ENCODE results near the gene TRMT1.

TRMT1 gene

DNA sequence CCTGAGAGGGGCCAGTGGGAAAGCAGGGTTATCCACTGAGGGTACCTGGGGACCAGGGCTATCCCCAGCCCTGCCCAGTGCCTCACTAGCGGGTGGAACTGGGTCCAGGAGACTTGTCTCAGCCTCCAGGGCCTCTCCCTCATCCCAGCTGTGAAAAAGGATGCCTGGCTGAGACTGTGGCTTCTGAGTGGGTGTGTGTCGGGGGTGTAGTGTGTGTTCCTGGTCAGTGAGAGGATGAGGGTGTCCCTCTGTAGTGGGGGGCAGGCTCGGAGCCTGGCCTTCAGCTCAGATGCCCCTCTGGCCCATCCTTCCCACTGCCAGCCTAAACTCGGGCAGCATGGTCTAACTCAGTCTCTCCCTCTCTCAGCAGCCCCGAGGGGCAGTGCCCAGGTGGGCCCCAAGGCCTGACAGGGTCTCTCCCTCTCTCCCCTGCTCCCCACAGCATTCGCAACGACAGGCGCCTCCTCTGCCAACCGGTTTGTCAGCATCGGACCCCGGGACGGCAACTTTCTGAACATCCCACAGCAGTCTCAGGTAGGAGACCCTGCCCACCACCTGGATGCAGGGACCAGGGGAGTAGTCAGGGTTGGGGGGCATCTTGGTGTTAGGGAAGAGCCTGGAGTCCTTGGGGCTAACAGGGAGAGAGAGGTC lies 26.6 kb downstream of the TRMT1 start:
- Histone ChIP-seq H3K36me3 (ENCODE audit: control insufficient read depth, insufficient read depth, low read length) (no peaks in the 10 kb centered on the region), H3K27me3 (replicated peaks; ENCODE audit: control insufficient read depth, insufficient read depth, low read length) (no peaks in the 10 kb centered on the region; the same call in 1 of the 2 replicates), H3K4me3 (replicated peaks; ENCODE audit: low read depth, low read length) (no peak overlapping the region)
- TF ChIP-seq, protein P1, sequence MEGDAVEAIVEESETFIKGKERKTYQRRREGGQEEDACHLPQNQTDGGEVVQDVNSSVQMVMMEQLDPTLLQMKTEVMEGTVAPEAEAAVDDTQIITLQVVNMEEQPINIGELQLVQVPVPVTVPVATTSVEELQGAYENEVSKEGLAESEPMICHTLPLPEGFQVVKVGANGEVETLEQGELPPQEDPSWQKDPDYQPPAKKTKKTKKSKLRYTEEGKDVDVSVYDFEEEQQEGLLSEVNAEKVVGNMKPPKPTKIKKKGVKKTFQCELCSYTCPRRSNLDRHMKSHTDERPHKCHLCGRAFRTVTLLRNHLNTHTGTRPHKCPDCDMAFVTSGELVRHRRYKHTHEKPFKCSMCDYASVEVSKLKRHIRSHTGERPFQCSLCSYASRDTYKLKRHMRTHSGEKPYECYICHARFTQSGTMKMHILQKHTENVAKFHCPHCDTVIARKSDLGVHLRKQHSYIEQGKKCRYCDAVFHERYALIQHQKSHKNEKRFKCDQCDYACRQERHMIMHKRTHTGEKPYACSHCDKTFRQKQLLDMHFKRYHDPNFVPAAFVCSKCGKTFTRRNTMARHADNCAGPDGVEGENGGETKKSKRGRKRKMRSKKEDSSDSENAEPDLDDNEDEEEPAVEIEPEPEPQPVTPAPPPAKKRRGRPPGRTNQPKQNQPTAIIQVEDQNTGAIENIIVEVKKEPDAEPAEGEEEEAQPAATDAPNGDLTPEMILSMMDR (IDR thresholded peaks at IDR 0.05; ENCODE audit: insufficient read depth, low read length, poor library complexity, severe bottlenecking): no peak
- DNase-seq (ENCODE audit: extremely low read depth, insufficient read length): no peak

DNA sequence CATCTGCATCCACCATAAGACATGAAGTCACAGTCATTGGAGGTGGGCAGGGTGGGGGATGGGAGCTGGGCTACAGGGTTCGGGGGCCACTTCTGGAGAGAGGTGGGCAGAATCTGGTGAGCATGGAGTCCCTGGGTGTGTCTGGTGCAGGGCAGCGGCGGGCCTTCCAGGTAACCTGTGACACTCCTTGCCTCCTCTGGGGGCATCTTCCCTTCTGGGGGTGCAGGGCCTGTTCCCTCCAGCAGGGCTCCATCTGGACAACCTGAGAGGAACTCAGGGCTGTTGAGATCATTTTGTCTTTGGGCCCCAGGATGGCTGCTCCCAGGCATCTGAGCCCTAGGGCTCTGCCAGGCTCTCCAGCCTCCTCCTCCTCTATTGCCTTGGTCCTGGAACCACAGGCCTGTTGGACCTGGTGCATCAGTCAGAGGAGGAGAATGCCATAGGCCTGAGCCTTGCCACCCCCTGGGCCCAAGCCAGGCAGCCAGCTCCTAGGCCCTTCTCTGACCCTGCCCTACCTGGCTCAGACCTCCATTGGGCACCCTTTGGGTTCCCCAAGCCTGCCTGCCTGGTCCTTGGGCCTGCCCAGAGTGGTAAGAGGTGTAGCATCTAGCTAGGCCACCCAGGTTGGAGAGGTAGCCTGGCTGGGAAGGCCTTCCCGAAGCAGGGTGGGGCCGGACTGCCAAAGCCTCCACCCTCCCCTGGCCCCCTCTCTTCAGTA lies 27.2 kb downstream of the TRMT1 start:
- H3K4me3 ChIP-seq (replicated peaks; ENCODE audit: low read depth, low read length): no peak overlapping the region
- TF ChIP-seq, protein P1 (IDR thresholded peaks at IDR 0.05; ENCODE audit: insufficient read depth, low read length, poor library complexity, severe bottlenecking): peak; percentile 58
- no peak for DNase-seq (ENCODE audit: extremely low read depth, insufficient read length)

DNA sequence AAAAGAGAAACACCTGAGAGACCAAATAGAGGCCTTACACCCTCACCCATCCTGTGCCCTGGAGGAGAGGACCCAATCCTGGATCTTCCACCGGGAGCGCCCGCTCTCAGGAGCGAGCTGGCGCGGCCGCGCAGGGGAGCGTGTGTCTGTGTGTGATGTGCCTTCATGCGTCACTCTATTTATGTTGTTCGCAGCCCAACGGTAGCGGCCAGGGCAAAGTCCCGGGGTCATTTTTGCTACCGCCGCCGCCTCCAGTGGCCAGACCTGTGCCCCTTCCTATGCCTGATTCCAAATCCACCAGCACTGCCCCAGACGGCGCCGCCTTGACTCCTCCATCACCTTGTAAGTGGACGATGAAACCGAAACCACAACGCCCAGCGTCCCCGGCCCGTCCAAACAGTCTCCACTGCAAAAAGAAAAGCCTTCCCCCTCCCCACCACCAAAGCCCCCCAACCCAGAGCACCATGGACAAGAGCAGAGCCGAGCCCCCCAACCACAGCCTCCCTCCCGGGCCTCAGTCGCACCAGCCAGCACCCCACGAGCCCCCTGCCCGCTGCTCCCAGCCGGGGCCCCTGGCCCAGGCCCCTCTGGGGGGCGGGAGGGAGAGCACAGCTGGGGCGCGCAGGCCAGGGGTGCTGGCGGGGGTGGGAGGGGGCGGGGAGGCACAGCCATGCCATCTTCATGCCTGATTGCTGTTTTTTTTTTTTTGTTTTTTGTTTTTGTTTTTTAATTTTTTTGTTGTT lies 28.6 kb downstream of the TRMT1 start:
- no peak for DNase-seq (ENCODE audit: extremely low read depth, insufficient read length)
- peaks cover 1% of the 10 kb centered on the region; the same call in 1 of the 2 replicates for H3K27me3 ChIP-seq (replicated peaks; ENCODE audit: control insufficient read depth, insufficient read depth, low read length)
- TF ChIP-seq, protein P1 (IDR thresholded peaks at IDR 0.05; ENCODE audit: insufficient read depth, low read length, poor library complexity, severe bottlenecking): no peak
- H3K36me3 ChIP-seq (ENCODE audit: control insufficient read depth, insufficient read depth, low read length): no peaks in the 10 kb centered on the region
- no peak overlapping the region for H3K4me3 ChIP-seq (replicated peaks; ENCODE audit: low read depth, low read length)

More for the DNA sequence above, 27.2 kb downstream of the TRMT1 start:
- H3K27me3 ChIP-seq (replicated peaks; ENCODE audit: control insufficient read depth, insufficient read depth, low read length): no peaks in the 10 kb centered on the region; the same call in 1 of the 2 replicates
- no peaks in the 10 kb centered on the region for H3K36me3 ChIP-seq (ENCODE audit: control insufficient read depth, insufficient read depth, low read length)

DNA sequence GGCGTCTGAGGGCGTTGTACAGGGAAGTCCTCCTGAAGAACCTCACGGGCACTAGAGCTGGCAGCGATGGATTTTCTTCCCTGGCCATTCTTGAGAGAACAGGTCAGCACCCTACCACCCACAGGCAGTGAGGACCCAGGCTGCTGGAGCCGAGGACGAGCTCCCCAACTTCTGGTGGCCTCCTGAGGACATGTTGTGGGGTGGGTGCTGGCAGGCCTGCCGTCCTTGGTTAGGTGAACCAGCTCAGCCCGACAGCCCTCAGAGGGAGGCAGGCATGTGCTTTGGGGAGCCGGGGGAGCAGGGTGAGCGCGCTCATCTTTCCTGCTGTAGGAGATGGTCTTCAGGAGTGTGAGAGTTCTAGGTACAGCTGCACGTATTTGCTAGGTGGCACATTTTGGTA lies 29.2 kb downstream of the TRMT1 start:
- DNase-seq (ENCODE audit: extremely low read depth, insufficient read length): no peak
- Histone ChIP-seq H3K4me3 (replicated peaks; ENCODE audit: low read depth, low read length) (no peak overlapping the region), H3K36me3 (ENCODE audit: control insufficient read depth, insufficient read depth, low read length) (no peaks in the 10 kb centered on the region), H3K27me3 (replicated peaks; ENCODE audit: control insufficient read depth, insufficient read depth, low read length) (peaks cover 3% of the 10 kb centered on the region; the same call in 1 of the 2 replicates)
- TF ChIP-seq, protein P1 (IDR thresholded peaks at IDR 0.05; ENCODE audit: insufficient read depth, low read length, poor library complexity, severe bottlenecking): no peak

DNA sequence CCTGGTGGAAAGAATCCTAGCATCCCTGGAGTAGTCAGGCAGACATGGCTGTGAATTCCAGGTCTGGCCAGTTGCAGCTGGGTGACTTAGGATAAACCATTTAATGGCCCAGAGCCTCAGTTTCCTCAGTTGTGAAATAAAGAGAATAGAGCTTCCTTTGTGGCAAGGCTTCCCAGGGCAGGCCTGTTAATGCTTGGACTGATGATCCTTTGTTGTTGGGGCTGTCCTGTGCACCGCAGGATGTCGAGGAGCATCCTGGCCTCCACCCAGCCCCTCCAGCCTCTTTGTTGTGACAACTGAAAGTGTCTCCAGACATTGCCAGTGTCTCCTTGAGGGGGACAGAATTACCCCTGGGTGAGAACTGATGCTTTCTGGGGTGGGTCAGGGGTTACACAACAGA lies 30.2 kb downstream of the TRMT1 start:
- 0 out of 2 replicates have a peak, but pooled peaks cover 3% of the 10 kb centered on the region for H3K27me3 ChIP-seq (replicated peaks; ENCODE audit: control insufficient read depth, insufficient read depth, low read length)
- TF ChIP-seq, protein P1 (IDR thresholded peaks at IDR 0.05; ENCODE audit: insufficient read depth, low read length, poor library complexity, severe bottlenecking): no peak
- no peaks in the 10 kb centered on the region for H3K36me3 ChIP-seq (ENCODE audit: control insufficient read depth, insufficient read depth, low read length)
- no peak for DNase-seq (ENCODE audit: extremely low read depth, insufficient read length)
- no peak overlapping the region for H3K4me3 ChIP-seq (replicated peaks; ENCODE audit: low read depth, low read length)
